ENCODE data around the gene LNPEP. TPM values are rescaled to one million over a fixed set of nuclear protein-coding genes. Genes with fewer than 3 reads are reported as not detected.

Gene LNPEP
- total and polyA plus RNA-seq, 2 of the 4 experiments (the other 2 are of a cell fraction): 3.6 to 27.4 TPM

- Histone ChIP-seq H2AK9ac (replicated peaks; ENCODE audit: low read depth, low read length, poor library complexity) (no peak overlapping the region), H3K9me3 (ENCODE audit: control insufficient read depth, insufficient read depth, low read length) (no peaks in the 10 kb centered on the region), H4K8ac (ENCODE audit: low read depth in 2 of 2, low read length in 2 of 2) (no peak overlapping the region), H2AFZ (replicated peaks; ENCODE audit: low read length, poor library complexity) (no peak overlapping the region), H3K4me2 (ENCODE audit: low read depth, low read length) (no peak overlapping the region), H2BK5ac (ENCODE audit: low read depth, low read length, poor library complexity, severe bottlenecking) (no peak overlapping the region), H3K4me1 (ENCODE audit: control insufficient read depth, insufficient read depth, low read length) (peaks cover 2% of the 10 kb centered on the region; the same call in 1 of the 2 replicates), H3K36me3 (ENCODE audit: control insufficient read depth, insufficient read depth, low read length) (no peaks in the 10 kb centered on the region), H3K14ac (replicated peaks; ENCODE audit: low read depth, low read length) (no peak overlapping the region), H4K5ac (ENCODE audit: low read depth, low read length) (no peak overlapping the region), H3K27ac (ENCODE audit: insufficient read depth, low read length) (no peak overlapping the region), H3K23ac (ENCODE audit: low read depth, low read length) (no peak overlapping the region), H3K56ac (ENCODE audit: extremely low read depth, insufficient read depth, low read length) (no peak overlapping the region), H2BK15ac (ENCODE audit: low read depth, low read length) (no peak overlapping the region), H3K18ac (ENCODE audit: low read depth, low read length) (no peak overlapping the region), H4K20me1 (ENCODE audit: insufficient read depth, low read length) (peaks cover 10% of the 10 kb centered on the region; the same call in 1 of the 2 replicates), H3K4me3 (ENCODE audit: insufficient read depth, low read depth, low read length) (no peak overlapping the region), H3K9ac (ENCODE audit: low read depth, low read length) (no peak overlapping the region), H3K79me1 (ENCODE audit: low read depth in 1 of 2, low read length in 2 of 2) (peaks cover 11 to 45% of the 10 kb centered on the region in 2 experiments), H3K4ac (ENCODE audit: low read depth, low read length) (no peak overlapping the region), H2AK5ac (ENCODE audit: low read depth, low read length) (no peak overlapping the region), H2BK120ac (ENCODE audit: low read depth, low read length) (no peak overlapping the region), H2BK20ac (ENCODE audit: low read depth, low read length) (no peak overlapping the region), H3K27me3 (ENCODE audit: control insufficient read depth, insufficient read depth, low read length) (no peaks in the 10 kb centered on the region), H3K9me1 (ENCODE audit: insufficient read depth, low read length) (peaks cover 2% of the 10 kb centered on the region; the same call in 1 of the 2 replicates), H4K91ac (ENCODE audit: insufficient read depth, low read depth, low read length) (no peak overlapping the region)
- no peak for DNase-seq
- intact Hi-C loops (cut with micrococcal nuclease) (no loop called here), in situ Hi-C loops (cut with MboI; ENCODE audit: low sequenced_read_pairs) (no loop called here), dilution Hi-C loops (cut with HindIII; ENCODE audit: low sequenced_read_pairs, unreplicated experiment) (no loop called here)
- TF ChIP-seq USF2 (IDR thresholded peaks at IDR 0.05; ENCODE audit: low read depth, low read length) (no peak), RCOR1 (IDR thresholded peaks at IDR 0.05; ENCODE audit: insufficient replicate concordance, low read length) (no peak), POLR2A (IDR thresholded peaks at IDR 0.05; ENCODE audit: low read depth, low read length) (no peak), RFX5 (IDR thresholded peaks at IDR 0.05; ENCODE audit: low read depth, low read length) (no peak), MXI1 (IDR thresholded peaks at IDR 0.05; ENCODE audit: borderline replicate concordance, low read depth, low read length) (no peak), BHLHE40 (IDR thresholded peaks at IDR 0.05; ENCODE audit: low read depth, low read length) (no peak), FOS (IDR thresholded peaks at IDR 0.05; ENCODE audit: low read depth, low read length) (no peak), ELK1 (IDR thresholded peaks at IDR 0.05; ENCODE audit: borderline replicate concordance, low read depth, low read length) (no peak), SMC3 (IDR thresholded peaks at IDR 0.05; ENCODE audit: low read depth, low read length) (no peak), CTCF (conservative IDR thresholded peaks at IDR 0.05; ENCODE audit: low read depth, low read length) (no peak), MAZ (IDR thresholded peaks at IDR 0.05; ENCODE audit: borderline replicate concordance, low read depth, low read length) (no peak), MAFK (IDR thresholded peaks at IDR 0.05; ENCODE audit: low read depth, low read length) (no peak), CEBPB (IDR thresholded peaks at IDR 0.05; ENCODE audit: low read depth, low read length) (no peak), CHD1 (IDR thresholded peaks at IDR 0.05; ENCODE audit: low read depth, low read length) (no peak), RAD21 (IDR thresholded peaks at IDR 0.05; ENCODE audit: low read length) (no peak)
- POLR2A ChIA-PET (ENCODE audit: unreplicated experiment): no interaction called here
- ATAC-seq (ENCODE audit: low read depth): no peak
- WGBS, 2 experiments (ENCODE audit: extremely low coverage in 2 of 2, insufficient read length in 1 of 2): 20% methylated on average over 2 of the region's 5 CpGs; no CpG with 5 or more reads in 1 of the 2 experiments
- CTCF ChIA-PET: no interaction called here
- no TSS peak for BruUV-seq (replicated peaks)
Observed at GRCh38 chr5:96945144-96945897, 9.4 kb downstream of the LNPEP start.
